GM23248 (cell line): ENCODE results near the gene OR14I1. TPM values are rescaled to one million over a fixed set of nuclear protein-coding genes. Genes with fewer than 3 reads are reported as not detected.

Experiments
- DNase-seq: peaks from one replicate; pipeline ENCODE4 v3.0.0-alpha.2; 2015
- H2AFZ ChIP-seq: fragments of 200-600 bp; sonication (generic); 2 replicates; pipeline ENCODE4 v1.6.1; 2016; ENCODE audit warnings: antibody characterized with exemption
- H3F3A ChIP-seq: fragments of 200-600 bp; sonication (generic); 2 replicates; pipeline ENCODE4 v1.6.1; 2016; ENCODE audit warnings: mild to moderate bottlenecking, antibody characterized with exemption, mixed run types; ENCODE audit not compliant: insufficient read depth
- H3K27ac ChIP-seq: fragments of 200-600 bp; sonication (generic); 2 replicates; pipeline ENCODE4 v1.5.1; 2016; ENCODE audit warnings: mild to moderate bottlenecking
- H3K27me3 ChIP-seq: fragments of 200-600 bp; sonication (generic); replicated peaks from 2 replicates; pipeline ENCODE4 v1.6.1; 2016; ENCODE audit warnings: mild to moderate bottlenecking; ENCODE audit not compliant: insufficient read depth
- H3K36me3 ChIP-seq: fragments of 200-600 bp; sonication (generic); 2 replicates; pipeline ENCODE4 v1.6.1; 2016; ENCODE audit warnings: low read depth, mild to moderate bottlenecking
- H3K4me1 ChIP-seq: fragments of 200-600 bp; sonication (generic); 2 replicates; pipeline ENCODE4 v1.6.1; 2016; ENCODE audit warnings: mild to moderate bottlenecking; ENCODE audit not compliant: insufficient read depth
- H3K4me2 ChIP-seq: fragments of 200-600 bp; sonication (generic); one replicate; pipeline ENCODE4 v1.6.1; 2016; ENCODE audit warnings: mild to moderate bottlenecking; ENCODE audit not compliant: unreplicated experiment
- H3K4me3 ChIP-seq: fragments of 200-600 bp; sonication (generic); 2 replicates; pipeline ENCODE4 v1.5.1; 2016; ENCODE audit warnings: mild to moderate bottlenecking
- H3K79me2 ChIP-seq: fragments of 200-600 bp; sonication (generic); 2 replicates; pipeline ENCODE4 v1.6.1; 2016; ENCODE audit warnings: mild to moderate bottlenecking; ENCODE audit not compliant: insufficient read depth
- H3K9ac ChIP-seq: fragments of 200-600 bp; sonication (generic); 2 replicates; pipeline ENCODE4 v1.6.1; 2016; ENCODE audit warnings: mild to moderate bottlenecking
- H3K9me2 ChIP-seq: fragments of 200-600 bp; sonication (generic); 2 replicates; pipeline ENCODE4 v1.6.1; 2016; ENCODE audit warnings: mixed run types, mild to moderate bottlenecking, moderate library complexity; ENCODE audit not compliant: insufficient read depth
- H3K9me3 ChIP-seq: fragments of 200-600 bp; sonication (generic); one replicate; pipeline ENCODE4 v1.6.1; 2017; ENCODE audit warnings: low read depth
- H4K20me1 ChIP-seq: fragments of 200-600 bp; sonication (generic); 2 replicates; pipeline ENCODE4 v1.6.0; 2016; ENCODE audit not compliant: insufficient read depth
- EZH2 ChIP-seq: fragments of 200-600 bp; sonication (generic); IDR thresholded peaks from 2 replicates; pipeline ENCODE4 v1.6.1; 2018; ENCODE audit warnings: antibody characterized with exemption, mild to moderate bottlenecking; ENCODE audit not compliant: insufficient read depth, poor library complexity, severe bottlenecking
- EZH2phosphoT487 ChIP-seq: fragments of 200-600 bp; sonication (generic); IDR thresholded peaks from 2 replicates; pipeline ENCODE4 v1.6.1; 2018; ENCODE audit warnings: antibody characterized with exemption, moderate library complexity, mild to moderate bottlenecking, low read depth; ENCODE audit not compliant: insufficient read depth
- WGBS, 2 experiments: methylation state at CpG; one replicate each; pipeline ENCODE4 v1.1.6; 2015 to 2017; ENCODE audit warnings: low lambda C conversion rate in 2 of 2, low coverage in 1 of 2; ENCODE audit errors: missing lambda C conversion rate in 2 of 2; 5-methylcytosine and 5-hydroxymethylcytosine counted together
- in situ Hi-C: fragments of 300-500 bp; cut with MboI; formaldehyde crosslinking; loops from 2 replicates; pipeline ENCODE4 v1.15.0; 2020
- polyA plus RNA-seq: library from polyadenylated mRNA; unstranded; fragments of >200 nt; fragmentation: Nextera tagmentation; extraction: Ambion mirVana; gene quantifications from 2 replicates; pipeline ENCODE4 v1.2.1, GENCODE V29; 2016
- total RNA-seq: library from RNA; depleted of rRNA; stranded (reverse); fragments of >200 nt; shearing (Covaris generic); gene quantifications from 2 replicates; pipeline ENCODE4 v1.2.3, GENCODE V29; 2014; rRNA removed

The OR14I1 gene
- total RNA-seq (not detected in 2 replicates), polyA plus RNA-seq (not detected in 2 replicates)

- no peaks in the 10 kb centered on the region for H3K36me3 ChIP-seq
- H3K27ac ChIP-seq: no peak within 1 kb of the TSS
- in situ Hi-C loops: no loop called here
- no peak within 1 kb of the TSS for H3K4me2 ChIP-seq
- no peaks in the 10 kb centered on the region for H3K9me2 ChIP-seq
- no peaks in the 10 kb centered on the region for H4K20me1 ChIP-seq
- no peaks in the 10 kb centered on the region for H3K27me3 ChIP-seq
- TF ChIP-seq EZH2: no peak
- no peak for TF ChIP-seq EZH2phosphoT487
- H3K79me2 ChIP-seq: no peaks in the 10 kb centered on the region
- H3K9me3 ChIP-seq: no peaks in the 10 kb centered on the region
- no peak for DNase-seq
- no peak within 1 kb of the TSS for H2AFZ ChIP-seq
- H3K9ac ChIP-seq: no peak within 1 kb of the TSS
- H3K4me3 ChIP-seq: no peak within 1 kb of the TSS
- H3K4me1 ChIP-seq: no peaks in the 10 kb centered on the region
- WGBS, 2 experiments: 0% methylated on average over 1 of the region's 1 CpG
- H3F3A ChIP-seq: no peaks in the 10 kb centered on the region
Observed at GRCh38 chr1:248702714-248703113, at the start of gene OR14I1. TSS of gene OR14I1 (minus strand) at chr1:248702766.

DNA sequence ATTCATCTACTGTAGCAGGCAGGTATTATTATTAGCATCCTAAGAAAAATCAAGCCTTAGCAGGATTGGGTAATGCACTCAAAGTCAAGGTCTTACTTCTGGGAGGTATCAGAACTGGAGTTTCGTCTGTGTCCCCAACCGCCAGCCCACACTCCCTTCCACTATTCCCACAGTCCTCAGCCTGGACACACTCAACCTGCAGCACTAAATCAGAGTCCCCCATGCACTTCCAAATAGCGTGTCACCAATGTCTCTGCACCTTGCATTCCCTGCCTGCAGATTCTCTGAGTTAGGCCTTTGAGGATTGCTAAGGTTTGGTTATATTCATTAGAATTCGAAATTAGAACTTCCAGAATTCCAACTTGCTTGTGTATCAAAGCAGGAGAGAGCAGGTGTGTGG, 49.1 kb upstream of the OR14I1 start:
- Histone ChIP-seq H3K36me3 (no peaks in the 10 kb centered on the region), H2AFZ (no peak overlapping the region), H3K9ac (no peak overlapping the region), H3K27me3 (no peaks in the 10 kb centered on the region), H4K20me1 (no peaks in the 10 kb centered on the region), H3K4me2 (no peak overlapping the region), H3K4me1 (no peaks in the 10 kb centered on the region), H3K27ac (no peak overlapping the region), H3F3A (peaks cover 8% of the 10 kb centered on the region; the same call in 1 of the 2 replicates), H3K9me3 (no peaks in the 10 kb centered on the region), H3K79me2 (no peaks in the 10 kb centered on the region), H3K4me3 (no peak overlapping the region), H3K9me2 (no peaks in the 10 kb centered on the region)
- TF ChIP-seq EZH2: no peak
- TF ChIP-seq EZH2phosphoT487: no peak
- DNase-seq: no peak
- in situ Hi-C loops: no loop called here
- WGBS, 2 experiments: 69 to 73% methylated on average over 4 of the region's 4 CpGs

DNA sequence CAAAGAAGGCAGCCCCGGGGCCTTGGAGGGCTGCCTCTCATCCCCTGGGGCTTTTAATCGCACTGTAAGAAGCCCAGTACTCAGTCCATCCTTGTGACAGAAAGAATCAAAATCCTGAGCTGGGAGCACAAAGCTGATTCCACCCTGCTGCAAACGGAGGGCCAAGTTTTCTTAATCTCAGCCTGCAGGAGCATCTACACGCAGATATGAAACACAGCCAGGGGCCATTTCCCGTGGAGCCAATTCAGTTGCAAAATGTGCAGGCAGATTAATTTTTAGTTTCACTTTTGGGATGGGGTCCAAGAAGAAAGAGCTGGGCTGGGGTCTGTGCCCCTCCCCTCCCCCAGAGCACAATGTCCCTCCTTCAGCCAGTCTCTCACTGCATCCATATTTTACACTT, 48.6 kb upstream of the OR14I1 start:
- Histone ChIP-seq H3K27ac (no peak overlapping the region), H3K27me3 (no peaks in the 10 kb centered on the region), H3K36me3 (no peaks in the 10 kb centered on the region), H3K9me3 (no peaks in the 10 kb centered on the region), H3K9me2 (no peaks in the 10 kb centered on the region), H4K20me1 (no peaks in the 10 kb centered on the region), H3K79me2 (no peaks in the 10 kb centered on the region), H3K4me2 (no peak overlapping the region), H3K4me1 (no peaks in the 10 kb centered on the region), H2AFZ (no peak overlapping the region), H3K4me3 (no peak overlapping the region), H3K9ac (no peak overlapping the region), H3F3A (peaks cover 8% of the 10 kb centered on the region; the same call in 1 of the 2 replicates)
- TF ChIP-seq EZH2phosphoT487 (no peak), EZH2 (no peak)
- in situ Hi-C loops: no loop called here
- WGBS, 2 experiments: 42 to 47% methylated on average over 5 of the region's 5 CpGs
- no peak for DNase-seq

DNA sequence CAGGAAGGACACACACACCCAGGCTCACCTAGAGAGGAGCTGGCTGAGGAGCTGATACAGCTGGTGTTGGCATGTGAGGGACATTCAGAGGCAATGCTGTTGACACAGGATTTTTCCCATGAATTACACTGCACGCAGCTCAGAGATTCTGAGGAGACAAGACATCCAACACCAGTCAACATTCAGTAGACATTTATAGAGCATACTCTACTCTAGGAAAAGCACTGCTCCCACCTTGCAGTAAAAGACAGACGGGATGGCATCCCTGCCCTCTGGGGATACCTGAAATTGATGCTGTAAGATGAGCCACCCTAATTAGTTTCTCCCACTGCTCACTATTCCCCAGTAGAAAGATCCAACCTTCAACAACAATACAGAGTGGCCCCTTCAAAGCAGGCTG, 47.9 kb upstream of the OR14I1 start:
- in situ Hi-C loops: no loop called here
- Histone ChIP-seq H3K27me3 (no peaks in the 10 kb centered on the region), H3K4me1 (no peaks in the 10 kb centered on the region), H3K36me3 (no peaks in the 10 kb centered on the region), H3K9ac (no peak overlapping the region), H3K9me3 (no peaks in the 10 kb centered on the region), H4K20me1 (no peaks in the 10 kb centered on the region), H3K4me2 (no peak overlapping the region), H3K27ac (no peak overlapping the region), H3K9me2 (no peaks in the 10 kb centered on the region), H2AFZ (no peak overlapping the region), H3K4me3 (no peak overlapping the region), H3K79me2 (no peaks in the 10 kb centered on the region), H3F3A (peaks cover 8% of the 10 kb centered on the region; the same call in 1 of the 2 replicates)
- DNase-seq: no peak
- whole genome bisulfite sequencing, 2 experiments: 29 to 50% methylated on average over 2 of the region's 2 CpGs
- TF ChIP-seq EZH2 (no peak), EZH2phosphoT487 (no peak)

- TF ChIP-seq EZH2phosphoT487: no peak
- TF ChIP-seq EZH2: no peak
- H3K4me3 ChIP-seq: no peak overlapping the region
- H3K4me1 ChIP-seq: no peaks in the 10 kb centered on the region
- H3K9me2 ChIP-seq: no peaks in the 10 kb centered on the region
- H3K9me3 ChIP-seq: no peaks in the 10 kb centered on the region
- no peaks in the 10 kb centered on the region for H3K79me2 ChIP-seq
- no peak overlapping the region for H3K9ac ChIP-seq
- no peak overlapping the region for H3K4me2 ChIP-seq
- in situ Hi-C loops: no loop called here
- H3K27me3 ChIP-seq: no peaks in the 10 kb centered on the region
- no peaks in the 10 kb centered on the region for H3K36me3 ChIP-seq
- peaks cover 2% of the 10 kb centered on the region; the same call in 1 of the 2 replicates for H3F3A ChIP-seq
- no peak overlapping the region for H2AFZ ChIP-seq
- no peak overlapping the region for H3K27ac ChIP-seq
- no peaks in the 10 kb centered on the region for H4K20me1 ChIP-seq
- no peak for DNase-seq
- WGBS, 2 experiments: 85 to 90% methylated on average over 9 of the region's 10 CpGs
Observed at GRCh38 chr1:248748211-248748610, 45.6 kb upstream of the OR14I1 start.
